Renal cortical epithelial cell (primary cell): Measurements from ENCODE around the gene MYBBP1A. TPM values are rescaled to one million over a fixed set of nuclear protein-coding genes. Genes with fewer than 3 reads are reported as not detected.
"Not testable (repeated sequence)": the region's sequence is repeated elsewhere in the genome, so short reads cannot be mapped to it uniquely, and the experiment has no call there.

Experiments
- DNase-seq: peaks from one replicate; pipeline ENCODE4 v3.0.0-alpha.2; 2011; ENCODE audit warnings: low read depth
- total RNA-seq: library from RNA; depleted of rRNA; stranded (reverse); fragments of >200 nt; gene quantifications from 2 replicates; pipeline ENCODE4 v1.2.3, GENCODE V29; 2014

The MYBBP1A gene
- total RNA-seq, 1 donor from 2014 or later = 44.5 TPM

GRCh38 chr17:4590981-4591453, 35.8 kb upstream of the MYBBP1A start:
- DNase-seq = no peak

GRCh38 chr17:4590042-4590441, 34.9 kb upstream of the MYBBP1A start:
- DNase-seq = not testable (repeated sequence)

- no peak for DNase-seq
These were observed 33.9 kb upstream of the MYBBP1A start for GRCh38 chr17:4588898-4589625.

- no peak for DNase-seq
These were observed 33.2 kb upstream of the MYBBP1A start for GRCh38 chr17:4588391-4588790.

GRCh38 chr17:4587803-4588202, 32.6 kb upstream of the MYBBP1A start:
- DNase-seq = no peak

GRCh38 chr17:4587195-4587594, 32.0 kb upstream of the MYBBP1A start:
- DNase-seq = no peak

GRCh38 chr17:4586043-4586442, 30.9 kb upstream of the MYBBP1A start:
- DNase-seq = peak; percentile 20

GRCh38 chr17:4585638-4585994, 30.4 kb upstream of the MYBBP1A start:
- no peak for DNase-seq

- DNase-seq = peak; percentile 64
These were observed 29.9 kb upstream of the MYBBP1A start for GRCh38 chr17:4584917-4585637.

GRCh38 chr17:4584101-4584916, 29.1 kb upstream of the MYBBP1A start, which contains the start of gene SMTNL2:
TSS of gene SMTNL2 (plus strand) at chr17:4584529. CDS start at chr17:4584606, 77 bp downstream.
- DNase-seq = no peak

GRCh38 chr17:4583782-4584100, 28.6 kb upstream of the MYBBP1A start:
- no peak for DNase-seq

GRCh38 chr17:4583206-4583605, 28.0 kb upstream of the MYBBP1A start:
- DNase-seq = no peak

GRCh38 chr17:4582691-4583090, 27.5 kb upstream of the MYBBP1A start:
- DNase-seq = no peak

GRCh38 chr17:4582101-4582501, 26.9 kb upstream of the MYBBP1A start:
- no peak for DNase-seq

- peak; percentile 5 for DNase-seq
These were observed 25.1 kb upstream of the MYBBP1A start for GRCh38 chr17:4580291-4580690.

- no peak for DNase-seq
These were observed 24.5 kb upstream of the MYBBP1A start for GRCh38 chr17:4579678-4580077.

GRCh38 chr17:4578349-4578748, 23.2 kb upstream of the MYBBP1A start:
- DNase-seq = not testable (repeated sequence)

GRCh38 chr17:4577386-4577993, 22.3 kb upstream of the MYBBP1A start:
- no peak for DNase-seq

GRCh38 chr17:4576729-4577322, 21.6 kb upstream of the MYBBP1A start:
- no peak for DNase-seq

GRCh38 chr17:4576161-4576558, 21.0 kb upstream of the MYBBP1A start:
- no peak for DNase-seq

- no peak for DNase-seq
These were observed 19.4 kb upstream of the MYBBP1A start for GRCh38 chr17:4574448-4575045.
